CD4-positive, alpha-beta T cell treated with Interleukin-4 for 1 hour (primary cell): ENCODE results near the gene SAMM50.

ENCODE experiments used
- DNase-seq, 2 donors: peaks; one replicate each; pipeline ENCODE4 v3.0.0-alpha.2; 2020 to 2022

The SAMM50 gene

GRCh38 chr22:43946384-43946667 lies 8.9 kb upstream of the SAMM50 start:
- DNase-seq, result no peak

- DNase-seq, result no peak
These were observed 6.3 kb upstream of the SAMM50 start for GRCh38 chr22:43948836-43949406.

DNA sequence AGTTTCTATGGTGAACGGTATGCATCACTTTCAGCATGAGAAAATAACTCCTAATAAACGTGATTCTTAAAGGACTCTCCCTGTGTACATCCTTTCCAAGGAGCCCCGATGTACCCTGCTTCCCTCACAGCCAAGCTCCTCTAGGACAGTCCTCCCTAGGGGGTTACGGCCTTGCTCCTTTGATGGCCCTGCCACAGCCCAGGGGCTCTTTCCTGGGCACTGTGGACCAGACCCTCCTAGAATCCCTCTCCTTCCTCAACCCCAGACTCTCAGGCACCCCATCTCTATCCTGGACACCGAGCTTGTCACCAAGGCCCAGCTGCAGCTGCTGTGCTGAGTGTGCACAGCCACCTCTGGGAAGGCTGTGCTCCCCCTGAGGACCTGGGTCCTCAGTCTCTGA lies 3.9 kb upstream of the SAMM50 start:
- DNase-seq, result no peak

GRCh38 chr22:43951966-43952365 lies 3.3 kb upstream of the SAMM50 start:
- no peak for DNase-seq

DNA sequence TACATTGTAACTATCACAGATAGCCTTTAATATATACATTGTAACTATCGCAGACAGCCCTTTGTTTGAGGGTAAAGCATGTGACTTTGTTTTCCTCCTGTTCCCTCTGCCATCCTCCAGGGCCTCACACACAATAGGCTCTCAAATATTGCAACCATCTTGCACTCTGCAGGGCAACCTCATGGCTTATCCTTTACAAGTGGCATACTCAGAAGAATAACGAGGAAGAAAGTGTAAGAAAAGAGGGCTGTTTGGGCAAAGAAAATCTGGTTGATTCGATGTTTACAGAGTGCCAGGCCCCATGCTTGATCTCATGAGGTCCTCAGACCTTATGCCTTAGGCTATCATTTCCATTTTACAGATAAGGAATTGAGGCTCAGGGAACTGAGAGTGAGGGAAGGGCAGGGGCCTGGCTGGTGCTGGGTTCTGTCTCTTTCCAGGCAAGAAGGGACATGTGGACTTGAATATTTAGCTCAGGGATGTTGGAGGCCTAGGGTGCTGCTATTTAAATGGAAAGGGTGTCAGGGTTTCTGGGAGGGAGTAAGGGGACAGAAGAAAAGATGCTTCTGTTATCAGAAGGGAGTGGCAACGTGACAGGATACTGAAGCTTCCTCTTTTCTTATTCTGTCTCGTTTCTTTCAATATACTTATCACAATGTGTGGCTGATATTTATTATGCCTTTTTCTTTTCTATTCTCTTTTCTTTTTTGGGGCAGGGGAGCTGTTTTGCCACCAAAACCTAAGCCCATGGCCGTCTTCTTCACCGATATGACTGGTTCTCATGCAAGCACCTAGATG lies 1.1 kb upstream of the SAMM50 start:
- no peak for DNase-seq

DNA sequence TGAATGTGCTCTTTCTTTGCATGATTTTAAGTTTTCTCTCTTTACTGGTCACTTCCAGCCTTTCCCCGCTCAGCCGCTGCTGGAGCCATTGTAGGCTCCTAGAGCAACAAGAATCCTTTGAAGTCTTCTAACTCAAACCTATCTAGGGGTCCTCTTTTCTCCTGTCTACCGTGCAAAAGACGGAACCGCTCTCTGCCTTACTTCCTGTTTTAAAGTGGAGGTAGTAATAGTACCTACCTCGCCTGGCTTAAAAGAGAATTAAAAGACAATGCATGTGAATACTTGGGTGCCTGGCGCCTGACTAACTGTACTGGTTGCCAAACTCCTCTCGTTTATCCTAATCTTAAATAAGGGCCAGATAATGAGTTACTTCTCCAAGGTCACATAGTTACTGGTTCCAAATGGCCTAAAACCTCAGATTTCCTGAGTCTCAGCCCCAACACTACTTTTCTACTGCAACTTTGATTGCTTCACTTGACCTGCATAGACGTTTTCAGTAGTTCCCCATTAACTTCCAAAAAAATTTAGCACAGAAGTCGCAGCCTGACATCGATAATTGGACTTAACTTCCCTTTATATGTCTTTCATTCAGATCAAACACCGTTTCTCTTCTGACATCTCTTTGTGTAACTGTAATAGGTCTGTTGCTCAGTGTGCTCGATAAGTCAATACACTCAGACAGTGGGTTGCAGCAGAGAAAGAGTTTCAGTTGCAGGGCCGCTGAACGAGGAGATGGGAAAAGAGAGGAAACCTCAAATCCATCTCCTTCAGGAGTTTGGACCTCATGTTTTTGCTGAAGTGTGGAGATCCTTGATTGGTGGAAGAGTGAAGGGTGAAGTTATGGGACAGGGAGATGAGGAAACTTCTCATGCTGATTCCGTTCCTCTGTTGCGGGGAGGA lies 891 bp downstream of the SAMM50 start:
- peak in 1 of 2 donors; percentile 19 for DNase-seq

GRCh38 chr22:43956805-43957463 lies 1.7 kb downstream of the SAMM50 start:
- DNase-seq, result no peak

GRCh38 chr22:43957871-43958270 lies 2.6 kb downstream of the SAMM50 start:
- no peak for DNase-seq

DNA sequence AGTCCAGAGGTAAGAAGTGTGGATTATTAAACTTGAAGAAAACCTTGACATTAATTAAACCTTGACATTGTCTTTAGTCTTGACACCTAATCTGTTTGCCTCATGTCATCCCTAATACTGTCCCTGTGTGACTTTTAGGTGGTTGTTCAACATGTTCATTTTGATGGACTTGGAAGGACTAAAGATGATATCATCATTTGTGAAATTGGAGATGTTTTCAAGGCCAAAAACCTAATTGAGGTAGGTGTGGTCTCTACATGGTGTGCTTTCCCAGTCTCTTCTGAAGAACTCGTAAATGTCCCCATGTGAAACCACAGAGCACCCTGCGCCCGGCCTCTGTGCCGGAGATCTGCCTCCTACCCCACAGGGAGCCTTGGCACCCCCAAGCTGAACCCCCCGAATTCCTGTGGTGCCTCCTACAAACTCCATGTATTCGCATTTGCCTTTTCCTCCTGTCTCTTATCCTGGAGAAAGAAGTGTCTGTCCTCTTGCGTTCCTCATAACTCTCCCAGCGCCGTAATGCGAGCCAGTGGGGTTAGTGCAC lies 9.1 kb downstream of the SAMM50 start:
- DNase-seq, result no peak

DNA sequence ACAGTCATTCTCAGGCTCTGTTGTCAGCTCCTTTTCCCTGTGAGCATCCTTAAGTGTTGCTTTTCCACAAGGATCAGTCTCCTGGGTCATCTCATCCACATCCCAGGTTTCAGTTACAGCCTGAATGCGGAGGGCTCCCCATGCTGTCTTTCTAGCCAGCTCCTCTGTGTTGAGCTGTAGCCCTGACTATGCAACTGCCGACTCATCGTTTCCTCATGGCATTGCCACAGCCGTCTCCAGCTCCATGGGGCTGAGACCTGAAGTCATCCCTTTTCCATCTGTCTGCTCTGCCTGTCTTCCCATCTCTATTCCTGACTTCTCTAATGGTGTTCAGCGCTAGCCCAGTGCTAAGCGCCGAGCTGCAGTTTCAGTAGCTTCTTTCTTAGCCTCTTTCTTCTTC lies 11.8 kb downstream of the SAMM50 start:
- no peak for DNase-seq

GRCh38 chr22:43968614-43969013 lies 13.4 kb downstream of the SAMM50 start:
- no peak for DNase-seq

DNA sequence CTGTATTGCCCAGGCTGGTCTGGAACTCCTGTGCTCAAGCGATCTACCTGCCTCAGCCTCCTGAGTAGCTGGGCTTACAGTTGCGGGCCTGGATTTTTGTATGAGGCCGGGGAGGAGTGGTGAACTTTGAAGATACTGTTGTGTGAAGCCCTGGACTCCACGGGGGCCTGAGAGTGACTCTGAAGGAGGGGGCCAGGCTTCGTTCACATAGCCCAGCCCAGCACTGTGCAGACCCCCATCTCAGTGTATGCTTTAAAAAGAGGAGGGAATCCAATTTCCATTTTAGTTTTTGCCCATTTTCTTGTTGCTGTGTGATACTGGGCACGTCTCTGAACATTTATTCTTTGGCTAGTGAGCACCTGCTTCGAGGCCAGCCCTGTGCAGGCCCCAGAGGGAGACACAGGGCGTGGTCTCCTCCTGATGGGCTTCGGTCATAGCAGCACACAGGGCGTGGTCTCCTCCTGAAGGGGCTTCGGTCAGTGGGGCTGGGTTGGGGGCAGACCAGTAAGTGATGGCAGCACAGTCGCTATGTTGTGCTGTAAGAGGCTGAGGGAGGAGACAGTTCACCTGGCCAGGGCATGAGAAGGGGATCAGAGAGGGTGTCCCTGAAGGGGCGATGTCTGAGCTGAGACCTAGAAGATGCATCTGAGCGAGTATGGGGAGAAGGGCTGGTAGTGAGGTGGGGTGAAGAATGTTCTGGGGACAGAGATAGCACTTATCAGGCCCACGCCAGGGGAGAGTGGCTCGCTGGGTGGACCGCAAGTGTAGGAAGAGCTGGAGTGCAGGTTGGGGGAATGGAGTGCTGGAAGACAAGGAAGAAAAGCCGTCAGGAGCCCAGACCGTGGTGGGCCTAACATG lies 14.0 kb downstream of the SAMM50 start:
- DNase-seq, result no peak

GRCh38 chr22:43969989-43970755 lies 14.9 kb downstream of the SAMM50 start:
- DNase-seq, result no peak

- no peak for DNase-seq
These were observed 15.9 kb downstream of the SAMM50 start for GRCh38 chr22:43971112-43971511.

- no peak for DNase-seq
These were observed 17.8 kb downstream of the SAMM50 start for GRCh38 chr22:43972931-43973462.

- DNase-seq, result no peak
These were observed 18.8 kb downstream of the SAMM50 start for GRCh38 chr22:43974028-43974545.

DNA sequence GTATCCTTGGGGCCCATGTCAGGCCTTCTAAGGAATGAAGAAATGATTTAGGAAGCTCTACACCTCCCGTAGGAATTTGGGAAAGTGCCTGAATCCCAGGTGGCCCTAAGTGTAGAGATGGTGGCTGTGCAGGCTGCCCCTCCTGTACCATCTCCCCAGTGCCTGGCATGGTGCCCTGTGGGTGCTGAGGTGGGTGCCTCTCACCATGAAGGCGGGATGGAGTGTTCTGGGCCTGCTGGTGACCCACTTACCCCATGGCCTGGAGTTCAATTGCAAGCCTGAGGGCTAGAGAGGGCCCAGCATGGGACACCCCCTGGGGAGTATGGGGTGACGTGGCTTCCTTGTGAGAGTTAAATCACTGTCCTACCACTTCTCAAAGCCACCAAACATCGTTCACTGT lies 19.8 kb downstream of the SAMM50 start:
- DNase-seq, result no peak

DNA sequence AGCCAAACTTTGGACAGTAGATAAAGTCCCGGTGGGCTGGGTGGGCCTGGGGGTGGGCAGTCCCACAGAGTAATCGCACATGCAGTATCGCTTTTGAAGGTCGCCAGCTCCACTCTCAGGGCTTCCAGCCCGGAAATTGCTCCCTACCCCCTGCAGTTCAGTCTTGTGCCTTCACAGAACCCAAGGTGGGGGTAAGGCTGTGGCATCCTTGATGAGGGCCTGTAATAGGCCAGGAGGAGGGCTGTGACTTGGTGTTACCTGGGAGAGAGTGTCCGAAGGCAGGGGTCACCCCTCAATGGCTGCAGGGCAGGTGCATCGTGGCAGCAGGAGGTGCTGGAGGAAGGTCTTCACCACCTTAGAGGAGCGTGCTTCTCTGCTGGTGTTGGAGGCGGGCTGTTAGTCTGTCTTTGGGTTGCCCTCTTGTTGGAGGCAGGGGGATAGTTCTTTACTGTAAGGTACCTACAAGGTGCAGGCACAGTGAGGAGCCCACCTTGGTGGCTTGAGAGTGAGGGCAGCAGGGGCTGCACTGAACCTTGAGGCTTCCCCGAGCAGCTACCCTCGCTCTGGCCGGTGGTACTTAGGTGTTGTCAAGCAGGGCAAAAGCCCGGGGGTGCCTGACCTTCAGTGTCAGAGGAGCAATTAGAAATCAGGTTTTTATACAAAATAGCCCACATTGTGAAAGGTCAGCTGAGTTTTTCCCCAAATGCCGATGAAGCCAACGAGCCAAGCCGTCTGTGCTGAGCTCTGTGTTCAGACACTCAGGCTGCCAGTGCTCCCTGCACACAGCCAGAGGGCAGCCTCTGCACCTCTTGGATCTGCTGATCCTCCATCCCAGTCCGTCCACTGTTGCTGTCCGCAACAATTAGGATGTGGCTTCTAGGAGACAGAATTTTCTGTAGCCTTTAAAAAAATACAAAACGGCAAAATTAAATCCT lies 21.9 kb downstream of the SAMM50 start:
- no peak for DNase-seq

- no peak for DNase-seq
These were observed 23.3 kb downstream of the SAMM50 start for GRCh38 chr22:43978558-43978957.

DNA sequence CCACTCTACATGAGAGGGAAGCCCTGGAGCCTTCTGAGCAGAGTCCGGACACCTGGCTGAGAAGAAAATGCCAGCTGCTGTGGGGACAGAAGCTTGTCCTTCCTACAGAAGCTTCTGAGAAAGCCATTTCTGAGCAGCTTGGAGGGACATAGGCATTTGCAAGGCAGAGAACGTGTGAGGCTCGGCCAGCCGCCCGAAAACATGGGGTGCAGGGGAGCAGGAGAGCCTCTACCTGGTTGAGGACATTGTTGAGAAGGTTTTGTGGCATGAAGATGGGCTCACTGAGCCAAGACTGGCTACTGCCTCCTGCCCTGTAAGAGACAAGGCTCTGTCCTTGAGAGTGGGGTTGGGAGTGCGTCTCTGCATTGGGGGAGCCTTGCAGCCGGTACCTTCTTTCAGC lies 25.3 kb downstream of the SAMM50 start:
- DNase-seq, result no peak
